AG04450 (cell line): Measurements from ENCODE around the gene ONECUT1. TPM values are rescaled to one million over a fixed set of nuclear protein-coding genes. Genes with fewer than 3 reads are reported as not detected.

Experiments
- CTCF ChIA-PET: fragments of 300-600, 350-600 bp; formaldehyde crosslinking; extraction: SDS; loops from one replicate; lab custom pipeline; 2022; ENCODE audit warnings: antibody characterized with exemption, inconsistent platforms; lab: Charles Lee
- POLR2A ChIA-PET: fragments of 350-600 bp; formaldehyde crosslinking; extraction: SDS; loops from one replicate; lab custom pipeline; 2021; ENCODE audit warnings: antibody characterized with exemption, inconsistent platforms; lab: Yijun Ruan, JAX
- DNase-seq: peaks from one replicate; pipeline ENCODE4 v3.0.0-alpha.2; 2011; ENCODE audit warnings: low read depth, low spot score
- H3K27ac ChIP-seq: one replicate; pipeline ENCODE4 v1.5.1; 2012; ENCODE audit warnings: low read depth, low read length, control low read depth
- H3K27me3 ChIP-seq: one replicate; pipeline ENCODE4 v1.6.0; 2012; ENCODE audit warnings: low read length; ENCODE audit not compliant: control insufficient read depth, insufficient read depth
- H3K4me3 ChIP-seq: 2 replicates; pipeline ENCODE4 v1.5.1; 2011; ENCODE audit warnings: mild to moderate bottlenecking, low read depth, low read length, control low read depth
- H3K9me3 ChIP-seq: 2 replicates; pipeline ENCODE4 v1.5.1; 2012; ENCODE audit warnings: low read length; ENCODE audit not compliant: control insufficient read depth, insufficient read depth
- CTCF ChIP-seq: IDR thresholded peaks from 2 replicates; pipeline ENCODE4 v1.5.1; 2011; ENCODE audit warnings: low read depth, low read length, control low read depth, inconsistent platforms
- polyA plus RNA-seq: library from polyadenylated mRNA; depleted of rRNA; stranded (reverse); fragments of >200 nt; gene quantifications from 2 replicates; pipeline ENCODE4 v1.2.3, GENCODE V29; 2011

Gene ONECUT1
- polyA plus RNA-seq, 1 experiment, result not detected

GRCh38 chr15:52717924-52718323, 72.2 kb downstream of the ONECUT1 start:
- ChIA-PET POLR2A (no interaction called here), CTCF (no interaction called here)
- no peak for TF ChIP-seq CTCF
- DNase-seq, result no peak
- Histone ChIP-seq H3K4me3 (no peak overlapping the region), H3K27ac (no peak overlapping the region), H3K9me3 (no peaks in the 10 kb centered on the region), H3K27me3 (peaks cover 10% of the 10 kb centered on the region)

GRCh38 chr15:52717481-52717880, 72.7 kb downstream of the ONECUT1 start:
- H3K27ac ChIP-seq, result no peak overlapping the region
- CTCF ChIA-PET, result no interaction called here
- POLR2A ChIA-PET, result no interaction called here
- no peak for TF ChIP-seq CTCF
- H3K4me3 ChIP-seq, result no peak overlapping the region
- H3K27me3 ChIP-seq, result peaks cover 7% of the 10 kb centered on the region
- no peak for DNase-seq
- no peaks in the 10 kb centered on the region for H3K9me3 ChIP-seq

GRCh38 chr15:52716536-52716935, 73.6 kb downstream of the ONECUT1 start:
- ChIA-PET POLR2A (no interaction called here), CTCF (no interaction called here)
- no peaks in the 10 kb centered on the region for H3K9me3 ChIP-seq
- H3K4me3 ChIP-seq, result no peak overlapping the region
- TF ChIP-seq CTCF, result no peak
- DNase-seq, result no peak
- no peak overlapping the region for H3K27ac ChIP-seq
- H3K27me3 ChIP-seq, result peaks cover 7% of the 10 kb centered on the region

- no peak overlapping the region for H3K4me3 ChIP-seq
- no peak overlapping the region for H3K27ac ChIP-seq
- ChIA-PET POLR2A (no interaction called here), CTCF (no interaction called here)
- no peaks in the 10 kb centered on the region for H3K9me3 ChIP-seq
- H3K27me3 ChIP-seq, result peaks cover 3% of the 10 kb centered on the region
- no peak for TF ChIP-seq CTCF
- DNase-seq, result no peak
Observed at GRCh38 chr15:52715411-52715810, 74.7 kb downstream of the ONECUT1 start.

GRCh38 chr15:52714968-52715367, 75.2 kb downstream of the ONECUT1 start:
- no peaks in the 10 kb centered on the region for H3K9me3 ChIP-seq
- DNase-seq, result no peak
- CTCF ChIA-PET, result no interaction called here
- no peak for TF ChIP-seq CTCF
- no peak overlapping the region for H3K4me3 ChIP-seq
- H3K27me3 ChIP-seq, result peaks cover 3% of the 10 kb centered on the region
- POLR2A ChIA-PET, result no interaction called here
- no peak overlapping the region for H3K27ac ChIP-seq
